Measurements from ENCODE around the gene ZCCHC24. TPM values are rescaled to one million over a fixed set of nuclear protein-coding genes. Genes with fewer than 3 reads are reported as not detected.

Gene ZCCHC24
- total and polyA plus RNA-seq, 4 donors = 7.8 to 23.9 (median 14.8) TPM

GRCh38 chr10:79349766-79350406 lies 95.5 kb downstream of the ZCCHC24 start (continued):
- no peak for TF ChIP-seq CTCF (IDR thresholded peaks at IDR 0.05; ENCODE audit: low read depth, low read length, missing input control)

GRCh38 chr10:79349072-79349491 lies 96.3 kb downstream of the ZCCHC24 start:
- Histone ChIP-seq H3K9ac (ENCODE audit: low read depth in 1 of 2, low read length in 2 of 2) (peak overlapping the region in 1 of 2 donors; percentile 82), H3K4me1 (ENCODE audit: control insufficient read depth in 4 of 4, insufficient read depth in 4 of 4, low read length in 3 of 4) (peaks cover 16 to 44% (median 27%) of the 10 kb centered on the region in 4 donors), H3K4me3 (ENCODE audit: low read depth in 1 of 3, low read length in 3 of 3) (peak overlapping the region in 2 of 3 donors; percentile 73), H3K36me3 (ENCODE audit: control insufficient read depth in 4 of 4, insufficient read depth in 3 of 4, low read depth in 1 of 4, low read length in 3 of 4) (peaks cover 26 to 46% (median 40%) of the 10 kb centered on the region in 4 donors), H3K9me3 (ENCODE audit: control insufficient read depth in 4 of 4, low read length in 3 of 4) (no peaks in the 10 kb centered on the region), H3K27ac (ENCODE audit: low read depth in 1 of 2, low read length in 2 of 2) (peak overlapping the region; percentile 95 to 99), H3K27me3 (ENCODE audit: control insufficient read depth in 4 of 4, insufficient read depth in 4 of 4, low read length in 3 of 4) (no peaks in the 10 kb centered on the region)
- TF ChIP-seq, protein P1, sequence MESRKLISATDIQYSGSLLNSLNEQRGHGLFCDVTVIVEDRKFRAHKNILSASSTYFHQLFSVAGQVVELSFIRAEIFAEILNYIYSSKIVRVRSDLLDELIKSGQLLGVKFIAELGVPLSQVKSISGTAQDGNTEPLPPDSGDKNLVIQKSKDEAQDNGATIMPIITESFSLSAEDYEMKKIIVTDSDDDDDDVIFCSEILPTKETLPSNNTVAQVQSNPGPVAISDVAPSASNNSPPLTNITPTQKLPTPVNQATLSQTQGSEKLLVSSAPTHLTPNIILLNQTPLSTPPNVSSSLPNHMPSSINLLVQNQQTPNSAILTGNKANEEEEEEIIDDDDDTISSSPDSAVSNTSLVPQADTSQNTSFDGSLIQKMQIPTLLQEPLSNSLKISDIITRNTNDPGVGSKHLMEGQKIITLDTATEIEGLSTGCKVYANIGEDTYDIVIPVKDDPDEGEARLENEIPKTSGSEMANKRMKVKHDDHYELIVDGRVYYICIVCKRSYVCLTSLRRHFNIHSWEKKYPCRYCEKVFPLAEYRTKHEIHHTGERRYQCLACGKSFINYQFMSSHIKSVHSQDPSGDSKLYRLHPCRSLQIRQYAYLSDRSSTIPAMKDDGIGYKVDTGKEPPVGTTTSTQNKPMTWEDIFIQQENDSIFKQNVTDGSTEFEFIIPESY (IDR thresholded peaks at IDR 0.05) = no peak
- TF ChIP-seq EGR1 (IDR thresholded peaks at IDR 0.05; ENCODE audit: low read depth in 2 of 2) (no peak), FOXA1 (IDR thresholded peaks at IDR 0.05) (no peak), RAD21 (IDR thresholded peaks at IDR 0.05) (no peak), YY1 (IDR thresholded peaks at IDR 0.05) (no peak), TAF1 (conservative IDR thresholded peaks at IDR 0.05) (no peak), JUND (IDR thresholded peaks at IDR 0.05) (no peak), FOXA2 (IDR thresholded peaks at IDR 0.05) (no peak), SP1 (IDR thresholded peaks at IDR 0.05) (no peak)
- TF ChIP-seq, protein P2, sequence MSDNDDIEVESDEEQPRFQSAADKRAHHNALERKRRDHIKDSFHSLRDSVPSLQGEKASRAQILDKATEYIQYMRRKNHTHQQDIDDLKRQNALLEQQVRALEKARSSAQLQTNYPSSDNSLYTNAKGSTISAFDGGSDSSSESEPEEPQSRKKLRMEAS (IDR thresholded peaks at IDR 0.05) = no peak
- TF ChIP-seq, protein P3, sequence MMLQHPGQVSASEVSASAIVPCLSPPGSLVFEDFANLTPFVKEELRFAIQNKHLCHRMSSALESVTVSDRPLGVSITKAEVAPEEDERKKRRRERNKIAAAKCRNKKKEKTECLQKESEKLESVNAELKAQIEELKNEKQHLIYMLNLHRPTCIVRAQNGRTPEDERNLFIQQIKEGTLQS (IDR thresholded peaks at IDR 0.05) = no peak
- DNase-seq (ENCODE audit: low spot score) = no peak
- WGBS = 91% methylated on average over 6 of the region's 6 CpGs

DNA sequence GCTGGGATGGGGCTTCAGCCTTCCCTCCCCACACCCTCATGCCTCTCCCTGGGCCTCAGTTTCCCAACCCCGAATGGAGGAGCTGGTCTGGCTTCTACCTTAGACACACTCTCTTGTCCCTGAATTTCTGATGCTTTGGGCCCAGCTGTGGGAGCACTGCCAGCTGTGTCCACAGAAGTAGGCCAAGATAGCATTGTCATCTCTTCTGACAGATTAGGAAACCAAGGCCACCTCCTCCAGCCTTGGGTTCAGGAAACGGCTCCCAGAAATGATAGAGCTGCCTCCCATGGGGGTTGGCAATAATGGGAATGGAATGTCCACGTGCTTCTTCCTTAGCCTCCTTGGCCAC lies 96.8 kb downstream of the ZCCHC24 start:
- 60% methylated on average over 3 of the region's 3 CpGs for WGBS
- Histone ChIP-seq H3K36me3 (ENCODE audit: control insufficient read depth in 4 of 4, insufficient read depth in 3 of 4, low read depth in 1 of 4, low read length in 3 of 4) (peaks cover 25 to 41% (median 35%) of the 10 kb centered on the region in 4 donors), H3K9me3 (ENCODE audit: control insufficient read depth in 4 of 4, low read length in 3 of 4) (no peaks in the 10 kb centered on the region)

More for the DNA sequence above, 96.8 kb downstream of the ZCCHC24 start:
- Histone ChIP-seq H3K27me3 (ENCODE audit: control insufficient read depth in 4 of 4, insufficient read depth in 4 of 4, low read length in 3 of 4) (no peaks in the 10 kb centered on the region), H3K4me3 (ENCODE audit: low read depth in 1 of 3, low read length in 3 of 3) (peak overlapping the region; percentile 73 to 82 (median 73)), H3K9ac (ENCODE audit: low read depth in 1 of 2, low read length in 2 of 2) (peak overlapping the region in 1 of 2 donors; percentile 82), H3K27ac (ENCODE audit: low read depth in 1 of 2, low read length in 2 of 2) (peak overlapping the region; percentile 95 to 99), H3K4me1 (ENCODE audit: control insufficient read depth in 4 of 4, insufficient read depth in 4 of 4, low read length in 3 of 4) (peaks cover 16 to 47% (median 29%) of the 10 kb centered on the region in 4 donors)
- DNase-seq (ENCODE audit: low spot score) = peak; percentile 33
- TF ChIP-seq NR2F2 (IDR thresholded peaks at IDR 0.05) (no peak), GABPA (IDR thresholded peaks at IDR 0.05 in 1 of 2, conservative IDR thresholded peaks at IDR 0.05 in 1 of 2) (no peak)

All from liver (tissue), 9 donors.